Measurements from ENCODE around the gene PPP6R2.
A peak's percentile ranks its signal among the peaks of the same experiment; 100 is the strongest.

The PPP6R2 gene

GRCh38 chr22:50447576-50448551 lies 104.7 kb downstream of the PPP6R2 start:
- DNase-seq, result no peak

DNA sequence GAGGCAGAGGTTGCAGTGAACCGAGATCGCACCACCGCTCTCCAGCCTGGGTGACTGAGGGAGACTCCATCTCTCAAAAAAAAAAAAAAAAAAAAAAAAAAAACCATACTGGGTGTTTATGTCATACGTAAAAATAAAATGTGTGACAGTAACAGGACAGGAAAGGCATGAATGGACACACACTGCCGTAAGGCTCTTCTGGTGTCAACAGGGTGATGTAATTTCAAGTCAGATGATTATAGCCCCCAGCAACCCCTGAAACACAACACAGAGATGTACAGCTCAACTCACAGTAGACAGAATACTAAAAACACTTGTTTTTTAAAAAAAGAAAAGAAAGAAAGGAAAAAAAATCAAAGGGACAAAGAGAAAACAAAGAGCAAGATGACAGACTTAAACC lies 109.5 kb downstream of the PPP6R2 start:
- DNase-seq, result no peak

- DNase-seq, result no peak
Observed at GRCh38 chr22:50454556-50455075, 111.5 kb downstream of the PPP6R2 start.

- no peak for DNase-seq
Observed at GRCh38 chr22:50455201-50455600, 112.1 kb downstream of the PPP6R2 start.

GRCh38 chr22:50456026-50456425 lies 112.9 kb downstream of the PPP6R2 start:
- DNase-seq, result no peak

DNA sequence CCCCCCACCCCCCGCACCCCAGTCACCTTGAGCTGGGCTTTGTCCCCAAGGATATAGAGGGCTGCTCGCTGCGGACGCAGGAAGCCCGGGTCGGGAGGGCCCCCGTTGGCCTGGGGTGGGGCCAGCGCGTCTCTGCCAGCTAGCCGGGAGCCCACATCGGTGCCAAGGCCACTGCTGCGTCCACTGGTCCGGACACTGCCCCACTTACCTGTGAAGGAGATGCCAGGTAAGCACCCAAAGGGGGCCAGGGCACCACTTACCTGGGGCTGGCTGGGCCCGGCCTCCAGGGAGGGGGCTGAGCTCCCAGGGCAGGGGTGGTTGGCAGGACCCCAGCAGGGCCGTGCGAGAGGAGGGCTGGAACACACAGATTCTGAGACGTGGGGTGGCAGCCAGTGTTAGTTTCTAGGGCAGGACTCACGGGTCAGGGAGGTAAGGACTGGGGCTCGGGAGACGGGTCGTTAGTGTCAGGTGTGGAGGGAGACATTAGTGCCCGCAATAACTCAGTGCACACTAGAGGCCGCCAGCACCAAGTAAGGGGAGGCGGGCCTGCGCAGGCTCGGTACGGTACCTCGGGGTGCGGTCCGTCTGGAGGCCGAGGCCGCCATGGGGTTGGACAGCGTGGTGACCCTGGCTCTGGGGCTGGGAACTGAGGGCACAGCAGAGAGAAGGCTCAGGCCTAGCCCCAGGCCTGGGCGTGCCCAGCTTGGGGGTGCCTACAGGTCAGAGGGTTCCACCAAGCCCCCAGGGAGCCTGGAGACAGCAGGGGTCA lies 113.5 kb downstream of the PPP6R2 start:
- no peak for DNase-seq

DNA sequence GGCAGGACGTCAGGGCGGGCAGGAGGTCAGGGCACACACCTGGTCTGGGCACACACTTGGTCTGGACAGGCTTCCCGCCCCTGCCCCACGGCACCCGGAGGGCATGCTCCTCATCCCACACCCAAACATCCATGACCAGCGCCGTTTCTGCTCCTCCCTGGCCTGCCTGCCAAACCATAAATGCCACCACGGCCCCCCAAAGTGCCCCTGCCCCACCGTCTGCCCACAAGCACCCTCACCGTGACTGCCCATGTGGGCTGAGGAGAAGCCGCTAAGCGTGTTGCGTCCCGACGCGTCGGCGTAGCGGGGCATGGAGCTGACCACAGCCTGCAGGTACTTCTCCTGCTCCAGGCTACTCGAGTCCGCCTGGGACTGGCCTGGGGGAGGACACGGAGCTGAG lies 115.9 kb downstream of the PPP6R2 start:
- DNase-seq, result no peak

GRCh38 chr22:50459496-50460140 lies 116.5 kb downstream of the PPP6R2 start:
- DNase-seq, result no peak

DNA sequence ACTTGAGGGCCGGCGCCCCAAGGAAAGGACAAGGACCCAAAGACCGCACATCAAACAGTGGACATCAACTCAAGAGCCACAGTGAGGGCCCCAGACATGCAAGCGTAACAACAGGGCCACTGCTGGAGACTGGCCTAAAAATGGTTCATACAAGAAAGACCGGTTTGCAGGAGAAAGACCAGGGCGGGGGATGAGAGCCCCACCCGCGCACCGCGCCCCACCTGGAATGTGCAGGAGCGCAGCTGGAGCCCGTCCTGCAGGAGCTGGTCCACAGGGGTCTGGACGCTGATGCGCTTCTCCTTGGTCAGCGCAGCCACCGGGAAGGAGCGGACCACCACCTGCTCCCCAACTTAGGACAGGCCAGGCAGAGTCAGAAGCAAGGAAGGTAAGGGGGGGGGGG lies 117.8 kb downstream of the PPP6R2 start:
- no peak for DNase-seq

- DNase-seq, result no peak
Observed at GRCh38 chr22:50461536-50461935, 118.4 kb downstream of the PPP6R2 start.

DNA sequence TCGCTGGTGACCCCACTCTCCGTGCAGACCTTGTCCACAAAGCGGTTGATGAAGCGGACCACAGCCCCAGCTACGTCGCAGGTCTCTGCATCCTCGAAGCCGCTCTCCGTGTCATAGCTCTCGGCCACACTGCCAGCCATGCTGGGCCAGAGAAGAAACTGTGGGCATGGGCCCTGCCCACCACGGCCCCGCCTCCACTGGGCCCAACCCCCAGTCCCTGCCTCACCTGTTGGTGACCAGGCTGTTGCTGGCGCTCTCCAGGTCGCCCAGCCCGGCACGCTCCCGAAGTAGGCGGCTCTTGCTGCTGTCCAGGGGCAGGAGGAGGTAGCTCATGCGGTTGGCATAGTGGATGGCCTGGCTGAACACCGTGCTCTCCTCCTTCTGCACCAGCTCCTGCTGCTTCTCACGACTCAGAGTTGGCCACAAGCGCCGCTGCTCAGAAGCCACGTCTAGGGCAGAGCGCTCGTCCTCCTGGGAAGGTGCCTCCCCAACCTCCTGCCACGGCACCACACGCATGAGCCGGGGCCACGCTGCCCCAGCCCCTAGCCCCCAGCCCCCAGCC lies 118.9 kb downstream of the PPP6R2 start:
- DNase-seq, result no peak

GRCh38 chr22:50463188-50463900 lies 120.2 kb downstream of the PPP6R2 start:
- no peak for DNase-seq

GRCh38 chr22:50464451-50464850 lies 121.3 kb downstream of the PPP6R2 start:
- DNase-seq, result no peak

DNA sequence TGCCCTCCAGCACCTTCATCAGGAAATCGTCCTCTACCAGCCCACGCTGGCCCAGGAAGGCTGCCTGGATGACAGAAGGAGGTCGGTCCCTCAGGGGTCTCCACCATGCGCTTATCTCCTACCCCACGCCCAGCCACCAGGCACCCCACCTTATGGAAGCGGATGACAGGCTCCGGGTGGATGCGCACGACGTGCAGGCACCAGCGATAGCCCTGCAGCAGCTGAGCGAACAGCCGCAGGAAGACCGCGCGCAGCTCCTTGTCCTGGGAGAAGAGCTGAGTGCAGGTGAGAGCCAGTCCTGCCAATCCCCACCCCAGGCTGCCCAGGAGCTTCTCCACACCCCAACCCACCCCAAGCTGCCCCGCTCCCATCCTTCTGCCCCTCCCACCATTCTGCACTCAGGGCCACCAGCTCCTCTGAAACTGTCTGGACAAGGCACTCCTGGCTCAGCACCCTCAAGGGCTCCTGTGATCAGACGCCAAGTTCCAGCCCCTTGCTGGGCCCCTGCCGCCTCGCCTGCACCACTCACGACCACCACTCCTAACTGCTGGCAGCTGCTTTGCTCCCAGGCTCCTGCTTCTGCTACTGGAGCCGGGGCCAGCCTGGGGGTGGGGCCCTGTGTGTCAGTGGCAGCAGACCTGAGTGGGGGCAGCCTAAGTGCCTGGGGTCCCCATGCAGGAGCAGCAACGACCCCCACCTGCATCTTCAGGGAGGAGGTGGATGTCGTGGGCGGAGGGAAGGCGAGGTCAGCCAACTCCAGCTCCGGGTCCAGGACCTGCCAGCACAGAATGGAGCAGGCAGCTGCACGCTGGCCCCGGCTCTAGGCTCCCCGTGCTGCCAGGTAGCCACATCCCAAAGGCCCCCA lies 122.2 kb downstream of the PPP6R2 start:
- DNase-seq, result no peak

DNA sequence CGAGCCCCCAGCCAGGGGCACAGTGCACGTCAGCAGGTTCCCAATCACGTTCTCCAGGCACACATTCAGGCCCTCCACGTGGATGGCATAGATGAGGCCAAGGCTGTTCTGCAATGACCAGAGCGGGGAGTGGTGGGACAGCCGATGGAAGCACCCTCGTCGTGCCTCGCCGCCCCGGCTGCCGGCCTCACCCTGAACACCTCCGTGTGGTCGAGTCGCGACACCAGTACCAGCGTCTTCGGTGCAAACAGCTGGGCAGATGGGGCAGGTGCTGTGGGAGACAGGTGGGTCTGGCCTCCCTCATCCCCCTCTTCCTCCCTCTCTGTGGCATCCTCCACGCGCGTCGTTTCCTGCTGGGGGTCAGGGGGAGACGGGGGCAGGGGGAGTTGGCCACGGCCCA lies 124.2 kb downstream of the PPP6R2 start:
- no peak for DNase-seq

DNA sequence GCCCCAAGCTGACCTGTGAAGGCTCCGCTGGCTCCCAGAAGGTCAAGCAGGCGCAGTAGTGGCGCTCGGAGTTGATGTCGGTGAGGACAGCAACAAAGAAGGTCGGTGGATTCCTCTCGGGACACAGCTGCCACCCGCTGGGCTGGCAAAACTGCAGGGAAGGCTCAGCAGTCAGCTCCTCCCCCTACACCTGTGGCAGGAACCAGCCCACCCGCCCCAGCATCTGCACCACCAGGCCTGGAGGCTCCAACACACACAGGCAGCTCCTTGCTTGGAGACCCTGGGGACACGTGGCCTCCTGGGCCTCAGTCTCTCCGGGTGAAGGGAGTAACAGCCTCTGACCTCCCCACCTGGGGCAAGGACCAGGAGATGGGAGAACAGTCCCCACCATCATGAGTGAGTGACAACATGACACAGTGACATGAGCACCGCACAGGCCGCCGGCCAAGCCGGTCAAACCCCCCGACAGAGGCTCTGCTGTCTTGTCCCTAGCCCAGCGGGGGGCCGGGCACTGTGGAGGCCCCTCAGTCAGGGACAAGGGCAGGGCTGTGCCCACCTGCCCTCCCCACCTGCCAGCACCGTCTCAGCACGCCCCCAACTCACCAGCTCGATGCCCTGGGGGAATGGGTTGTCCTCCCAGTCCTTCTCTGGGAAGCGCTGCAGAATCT lies 124.8 kb downstream of the PPP6R2 start:
- DNase-seq, result no peak

DNA sequence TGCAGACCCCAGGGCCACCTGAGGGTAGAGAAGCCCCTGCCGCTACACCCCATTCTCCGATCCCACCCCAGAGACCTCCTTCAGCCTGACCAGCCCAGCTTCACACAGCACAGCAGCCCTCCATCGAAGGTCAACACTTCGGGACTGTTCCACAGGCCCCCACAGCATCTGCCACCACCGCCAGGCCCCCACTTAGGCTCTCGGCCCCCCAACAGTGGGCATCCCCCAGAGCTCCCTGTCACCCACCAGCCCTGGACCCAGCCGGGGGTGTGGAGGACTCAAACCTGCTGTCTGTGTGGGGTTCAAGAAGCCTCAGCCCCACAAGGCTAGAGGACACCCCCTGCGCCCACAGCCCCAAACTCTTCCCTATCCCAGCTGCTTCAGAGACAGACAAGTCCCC lies 125.5 kb downstream of the PPP6R2 start:
- DNase-seq, result no peak

DNA sequence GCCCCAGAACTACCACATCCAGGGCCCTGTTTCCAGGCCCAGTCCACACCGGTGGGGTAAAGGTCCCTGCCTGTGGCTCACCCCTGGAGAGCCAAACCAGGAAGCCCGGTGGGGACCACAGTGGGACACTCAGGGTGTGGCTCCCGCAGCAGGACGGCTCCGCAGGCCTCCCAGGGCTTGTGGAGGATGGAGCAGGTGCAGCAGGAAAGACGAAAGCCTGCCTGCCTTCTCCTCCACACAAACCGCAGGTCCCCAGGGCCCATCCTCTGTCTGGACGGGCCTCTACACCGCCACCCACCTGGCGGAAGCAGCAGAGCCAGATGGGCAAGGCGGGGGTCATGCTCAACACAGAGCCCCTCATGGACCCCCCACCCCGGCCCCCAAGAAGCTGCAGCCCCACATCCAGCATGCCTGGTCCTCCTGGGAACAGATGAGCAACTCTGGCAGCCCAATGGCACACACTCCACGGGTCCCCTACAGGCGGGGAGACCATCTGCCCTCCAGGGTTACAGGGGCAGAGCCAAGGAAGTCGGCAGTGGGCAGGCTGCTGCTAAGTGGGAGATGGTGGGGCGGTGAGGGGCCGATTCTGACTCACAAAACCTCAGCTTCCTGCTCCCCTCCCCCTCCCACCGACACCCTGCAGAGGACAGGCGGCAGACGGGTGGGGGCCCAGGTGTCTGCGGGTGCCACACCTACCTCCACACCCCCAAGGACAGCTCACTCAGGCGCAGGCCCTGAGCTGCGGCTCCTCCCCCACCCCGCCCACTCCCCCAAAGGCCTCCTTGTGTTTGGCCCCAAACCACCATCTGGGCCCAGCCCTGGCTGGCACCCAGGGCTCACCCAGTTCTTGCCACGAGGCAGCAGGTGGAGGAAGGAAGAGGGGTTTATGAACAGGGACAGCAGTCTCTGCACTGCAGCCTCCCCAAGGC lies 126.5 kb downstream of the PPP6R2 start:
- DNase-seq, result peak; percentile 31 to 32

DNA sequence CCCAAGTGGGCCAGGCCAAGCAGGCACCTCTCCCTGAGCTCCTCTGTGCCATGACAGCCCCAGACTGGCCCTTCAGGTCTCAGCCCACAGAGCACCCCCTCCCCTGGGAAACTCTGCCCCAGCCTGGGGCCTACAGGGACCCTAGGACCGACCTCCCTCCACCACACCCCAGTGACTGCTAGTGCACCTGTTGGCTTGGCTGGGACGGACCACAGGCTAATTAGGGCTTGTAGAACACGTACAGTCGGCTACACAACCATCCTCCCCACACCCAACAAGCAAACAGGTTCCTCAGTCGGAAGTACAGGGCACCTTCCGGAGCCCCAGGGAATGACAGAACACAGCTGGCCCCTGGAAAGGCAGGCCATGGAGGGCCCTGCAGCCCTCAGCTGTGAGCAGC lies 127.4 kb downstream of the PPP6R2 start:
- no peak for DNase-seq
